ENCODE measurements around the gene C1orf74. TPM values are rescaled to one million over a fixed set of nuclear protein-coding genes. Genes with fewer than 3 reads are reported as not detected.

Gene C1orf74
- total RNA-seq, 4 donors from 2014 or later: 2.3 to 3.7 (median 2.8) TPM

DNA sequence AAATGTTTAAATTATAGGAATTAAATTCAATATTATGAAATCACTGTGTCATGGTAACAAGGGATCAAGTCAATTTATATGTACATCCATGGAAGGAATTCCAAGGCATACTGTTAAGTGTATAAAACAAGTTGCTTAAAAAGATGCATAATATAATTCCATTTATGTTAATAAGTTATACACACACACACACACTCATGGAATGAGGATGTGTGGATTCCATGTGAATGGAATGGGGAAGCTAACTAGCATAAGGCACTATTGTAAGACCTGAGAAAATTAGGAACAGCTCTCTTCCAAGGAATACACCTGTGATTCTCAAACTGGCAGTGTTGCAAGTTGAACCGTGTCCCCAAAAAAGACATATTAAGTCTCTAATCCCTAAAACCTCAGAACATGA, 46.1 kb downstream of the C1orf74 start:
- no peak for DNase-seq (ENCODE audit: low spot score in 2 of 2)
- TF ChIP-seq, protein P1, sequence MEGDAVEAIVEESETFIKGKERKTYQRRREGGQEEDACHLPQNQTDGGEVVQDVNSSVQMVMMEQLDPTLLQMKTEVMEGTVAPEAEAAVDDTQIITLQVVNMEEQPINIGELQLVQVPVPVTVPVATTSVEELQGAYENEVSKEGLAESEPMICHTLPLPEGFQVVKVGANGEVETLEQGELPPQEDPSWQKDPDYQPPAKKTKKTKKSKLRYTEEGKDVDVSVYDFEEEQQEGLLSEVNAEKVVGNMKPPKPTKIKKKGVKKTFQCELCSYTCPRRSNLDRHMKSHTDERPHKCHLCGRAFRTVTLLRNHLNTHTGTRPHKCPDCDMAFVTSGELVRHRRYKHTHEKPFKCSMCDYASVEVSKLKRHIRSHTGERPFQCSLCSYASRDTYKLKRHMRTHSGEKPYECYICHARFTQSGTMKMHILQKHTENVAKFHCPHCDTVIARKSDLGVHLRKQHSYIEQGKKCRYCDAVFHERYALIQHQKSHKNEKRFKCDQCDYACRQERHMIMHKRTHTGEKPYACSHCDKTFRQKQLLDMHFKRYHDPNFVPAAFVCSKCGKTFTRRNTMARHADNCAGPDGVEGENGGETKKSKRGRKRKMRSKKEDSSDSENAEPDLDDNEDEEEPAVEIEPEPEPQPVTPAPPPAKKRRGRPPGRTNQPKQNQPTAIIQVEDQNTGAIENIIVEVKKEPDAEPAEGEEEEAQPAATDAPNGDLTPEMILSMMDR (IDR thresholded peaks at IDR 0.05): no peak
- TF ChIP-seq POLR2A (IDR thresholded peaks at IDR 0.05): no peak
- H3K4me3 ChIP-seq (ENCODE audit: low read depth, poor library complexity, severe bottlenecking): no peak overlapping the region
- 70 to 83% methylated on average over 1 of the region's 1 CpG for whole genome bisulfite sequencing, 2 donors
- intact Hi-C loops (cut with DNase I; ENCODE audit: low total_unique reads): no loop called here

DNA sequence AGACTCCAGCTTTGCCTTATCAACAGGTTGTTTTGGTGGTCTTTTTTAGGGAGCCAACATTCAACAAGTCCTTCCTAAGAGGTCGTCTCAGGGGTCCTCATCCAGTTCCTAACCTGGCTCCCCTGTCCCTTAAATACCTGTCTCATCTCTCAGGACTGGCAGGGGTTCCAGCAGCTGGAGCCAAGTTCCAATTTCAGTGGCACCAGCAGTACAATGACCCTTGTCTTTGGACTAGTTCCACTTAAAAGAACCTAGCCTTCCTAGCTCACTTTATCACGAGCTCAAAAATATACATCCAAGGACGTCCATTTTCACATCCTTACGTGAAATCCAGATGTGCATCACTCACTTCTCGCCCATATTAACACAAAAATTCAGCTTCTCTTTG, 47.2 kb downstream of the C1orf74 start:
- TF ChIP-seq POLR2A (IDR thresholded peaks at IDR 0.05): no peak
- TF ChIP-seq, protein P1 (IDR thresholded peaks at IDR 0.05): no peak
- WGBS, 2 donors: 84 to 91% methylated on average over 5 of the region's 5 CpGs
- DNase-seq (ENCODE audit: low spot score in 2 of 2): no peak
- H3K4me3 ChIP-seq (ENCODE audit: low read depth, poor library complexity, severe bottlenecking): no peak overlapping the region
- intact Hi-C loops (cut with DNase I; ENCODE audit: low total_unique reads): no loop called here

DNA sequence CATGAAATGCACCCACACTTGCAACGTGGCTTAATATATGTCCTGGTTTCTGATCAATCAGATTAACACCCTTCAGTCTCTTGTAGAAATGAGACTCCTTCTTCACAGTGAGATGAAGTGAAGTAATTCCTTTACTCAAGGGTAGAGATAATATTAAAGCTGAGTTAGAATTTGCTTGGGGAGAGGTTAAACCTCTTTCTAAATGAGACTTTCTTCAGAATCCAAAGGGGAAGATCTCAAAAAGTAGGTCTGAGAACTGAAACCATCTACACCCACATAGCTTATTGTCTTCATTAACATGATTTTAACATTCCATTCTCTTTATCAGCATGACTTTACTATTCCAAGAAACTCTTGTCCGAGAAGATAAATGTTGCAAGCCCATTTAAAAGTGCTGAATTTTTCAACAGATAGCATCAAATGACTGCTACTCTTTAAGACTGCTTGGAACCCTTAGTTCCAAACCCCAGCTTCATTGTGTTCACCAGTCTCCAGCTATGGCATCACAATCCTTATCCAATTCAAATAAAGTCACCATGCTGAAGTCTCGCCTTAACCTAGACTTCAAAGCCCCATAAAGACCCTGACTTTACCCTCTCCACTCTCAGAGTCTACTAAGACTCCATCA, 47.8 kb downstream of the C1orf74 start:
- WGBS, 2 donors: 64 to 65% methylated on average over 3 of the region's 3 CpGs
- no peak for DNase-seq (ENCODE audit: low spot score in 2 of 2)
- TF ChIP-seq, protein P1 (IDR thresholded peaks at IDR 0.05): no peak
- TF ChIP-seq POLR2A (IDR thresholded peaks at IDR 0.05): no peak
- intact Hi-C loops (cut with DNase I; ENCODE audit: low total_unique reads): no loop called here
- H3K4me3 ChIP-seq (ENCODE audit: low read depth, poor library complexity, severe bottlenecking): no peak overlapping the region

DNA sequence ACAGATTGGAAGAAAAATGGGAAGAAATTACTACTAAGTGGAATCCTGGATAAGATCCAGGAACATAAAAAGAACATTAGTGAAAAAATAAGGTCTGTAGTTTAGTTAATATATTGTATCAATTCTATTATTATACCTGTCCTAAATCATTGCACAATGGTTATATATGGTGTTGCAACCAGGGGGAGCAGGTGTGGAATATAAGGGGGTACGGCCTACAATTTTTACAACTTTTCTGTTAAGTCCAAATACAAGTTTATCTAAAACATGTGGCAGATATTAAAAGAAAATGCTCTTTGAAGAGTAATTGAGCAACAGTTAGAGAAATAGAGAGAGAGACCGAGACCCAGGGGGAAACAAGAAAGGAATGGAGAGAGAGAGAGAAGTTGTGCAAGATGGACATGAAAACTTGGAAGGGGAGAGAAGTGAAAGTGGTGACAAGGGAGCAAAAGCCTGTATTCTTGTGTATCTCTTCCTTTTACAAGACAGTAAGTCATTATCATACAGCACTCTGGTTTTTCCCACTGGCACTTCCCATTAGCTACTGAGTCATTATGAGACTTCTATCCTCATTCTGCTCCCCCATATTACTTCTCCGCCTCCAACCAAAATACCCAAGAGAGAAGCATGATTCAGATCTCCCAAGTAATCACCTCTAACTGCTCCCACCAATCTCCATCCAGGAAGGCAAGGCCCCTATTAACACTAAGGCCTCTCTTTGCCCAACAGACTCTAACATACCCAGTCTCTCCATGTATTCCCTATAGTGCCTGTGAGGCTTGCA, 50.8 kb downstream of the C1orf74 start:
- WGBS, 2 donors: 53 to 67% methylated on average over 3 of the region's 3 CpGs
- intact Hi-C loops (cut with DNase I; ENCODE audit: low total_unique reads): no loop called here
- no peak for DNase-seq (ENCODE audit: low spot score in 2 of 2)
- TF ChIP-seq, protein P1 (IDR thresholded peaks at IDR 0.05): no peak
- TF ChIP-seq POLR2A (IDR thresholded peaks at IDR 0.05): no peak
- no peak overlapping the region for H3K4me3 ChIP-seq (ENCODE audit: low read depth, poor library complexity, severe bottlenecking)

DNA sequence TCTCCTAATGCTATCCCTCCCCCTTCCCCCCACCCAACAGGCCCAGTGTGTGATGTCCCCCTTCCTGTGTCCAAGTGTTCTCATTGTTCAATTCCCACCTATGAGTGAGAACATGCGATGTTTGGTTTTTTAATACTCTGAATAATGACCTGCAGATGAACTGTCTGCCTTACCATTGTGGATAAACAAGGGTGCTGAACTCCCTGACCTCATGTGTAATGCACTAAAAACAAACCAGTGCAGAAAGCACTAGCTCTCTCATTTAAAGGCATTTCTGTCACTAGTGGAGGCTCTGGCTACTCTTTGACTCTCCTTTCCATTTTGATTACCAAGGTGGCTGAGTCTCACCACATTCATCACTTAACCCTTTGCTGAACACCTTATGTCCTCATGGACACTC, 51.6 kb downstream of the C1orf74 start:
- intact Hi-C loops (cut with DNase I; ENCODE audit: low total_unique reads): no loop called here
- no peak for DNase-seq (ENCODE audit: low spot score in 2 of 2)
- no peak overlapping the region for H3K4me3 ChIP-seq (ENCODE audit: low read depth, poor library complexity, severe bottlenecking)
- 72 to 83% methylated on average over 1 of the region's 1 CpG for WGBS, 2 donors
- no peak for TF ChIP-seq POLR2A (IDR thresholded peaks at IDR 0.05)
- TF ChIP-seq, protein P1 (IDR thresholded peaks at IDR 0.05): no peak
